KBM-7 (cell line): ENCODE results near the gene NFKB1.
A peak's percentile ranks its signal among the peaks of the same experiment; 100 is the strongest.

Experiments
- DNase-seq: peaks from one replicate; pipeline ENCODE4 v3.0.0-alpha.2; 2015
- in situ Hi-C: fragments of 300-500 bp; cut with MboI; formaldehyde crosslinking; loops from 2 replicates; pipeline ENCODE4 v1.14.3; 2020; ENCODE audit warnings: low sequenced_read_pairs, low pct_unique_long_range_greater_than_20kb, mixed read lengths

The NFKB1 gene

GRCh38 chr4:102493257-102493656 lies 7.9 kb upstream of the NFKB1 start:
- in situ Hi-C loops = no loop called here
- DNase-seq = no peak

- peak; percentile 21 for DNase-seq
- in situ Hi-C loops = no loop called here
These were observed 7.4 kb upstream of the NFKB1 start for GRCh38 chr4:102493794-102494193.

GRCh38 chr4:102494603-102495002 lies 6.6 kb upstream of the NFKB1 start:
- DNase-seq = no peak
- in situ Hi-C loops = no loop called here

GRCh38 chr4:102497986-102498385 lies 3.2 kb upstream of the NFKB1 start:
- in situ Hi-C loops = no loop called here
- no peak for DNase-seq

DNA sequence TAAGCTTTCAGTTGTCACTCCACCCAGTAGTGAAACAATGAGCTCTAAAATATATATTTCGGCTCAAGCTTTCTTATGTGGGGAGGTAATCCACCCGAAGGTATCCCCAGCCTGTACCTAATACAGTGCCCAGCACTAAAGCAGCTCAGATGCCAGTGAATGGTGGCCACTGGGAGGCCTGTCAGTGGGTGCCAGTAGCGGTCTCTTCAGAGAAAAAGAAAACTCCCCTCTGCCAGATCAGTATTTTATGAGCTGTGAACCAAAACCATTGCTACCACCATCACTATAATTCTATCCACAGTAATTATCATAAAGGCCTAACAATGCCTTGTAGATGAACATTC lies 835 bp upstream of the NFKB1 start:
- DNase-seq = no peak
- in situ Hi-C loops = no loop called here

GRCh38 chr4:102501447-102501696 lies 213 bp downstream of the NFKB1 start:
- in situ Hi-C loops = no loop called here

GRCh38 chr4:102502543-102502818 lies 1.3 kb downstream of the NFKB1 start:
- in situ Hi-C loops = no loop called here
- DNase-seq = no peak

More at GRCh38 chr4:102501447-102501696, 213 bp downstream of the NFKB1 start:
- no peak for DNase-seq

GRCh38 chr4:102503301-102503746 lies 2.2 kb downstream of the NFKB1 start:
- in situ Hi-C loops = no loop called here
- DNase-seq = peak; percentile 36

DNA sequence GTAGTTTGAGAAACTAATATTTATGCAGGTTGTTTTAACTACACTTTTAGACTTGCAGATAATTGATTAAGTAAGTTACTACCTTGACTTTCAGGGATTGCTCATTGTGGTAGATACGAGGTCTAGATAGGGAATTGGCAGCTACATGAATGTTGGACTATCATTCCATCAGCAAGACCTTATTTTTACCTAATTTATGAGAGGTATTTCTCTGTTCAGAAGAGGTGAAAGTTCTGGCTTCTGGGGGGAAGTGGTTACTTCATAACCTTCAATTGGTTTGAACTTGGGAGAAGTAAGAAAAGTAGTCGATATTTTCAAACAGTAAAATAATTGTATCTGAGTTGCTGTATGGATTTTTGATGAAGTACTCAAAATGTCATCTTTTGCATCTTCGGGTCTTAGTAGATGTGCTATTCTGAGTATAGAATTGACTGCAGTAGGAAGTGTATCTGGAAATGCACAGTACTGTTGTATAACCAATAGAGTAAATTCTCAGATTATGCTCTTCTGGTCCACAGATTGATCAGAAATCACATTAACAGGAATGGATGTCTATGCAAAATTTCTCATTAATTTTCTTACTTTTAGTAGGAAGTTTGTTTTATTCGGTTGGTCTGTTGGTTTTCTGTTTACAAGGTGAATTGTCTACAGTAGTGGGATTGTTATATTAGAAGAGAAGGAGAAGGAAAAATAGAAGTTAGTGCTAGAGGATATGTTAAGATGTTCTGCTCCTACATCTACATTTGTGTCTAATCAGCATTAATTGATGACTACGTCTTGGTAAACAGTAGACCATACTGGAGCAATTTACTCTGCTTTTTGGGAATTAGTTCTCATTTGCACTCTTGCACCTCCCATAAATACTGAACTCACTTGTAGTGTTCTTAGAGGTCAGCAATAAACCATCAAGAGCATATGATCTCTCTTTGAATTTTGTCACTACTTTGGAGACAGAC lies 3.0 kb downstream of the NFKB1 start:
- in situ Hi-C loops = no loop called here
- DNase-seq = no peak

DNA sequence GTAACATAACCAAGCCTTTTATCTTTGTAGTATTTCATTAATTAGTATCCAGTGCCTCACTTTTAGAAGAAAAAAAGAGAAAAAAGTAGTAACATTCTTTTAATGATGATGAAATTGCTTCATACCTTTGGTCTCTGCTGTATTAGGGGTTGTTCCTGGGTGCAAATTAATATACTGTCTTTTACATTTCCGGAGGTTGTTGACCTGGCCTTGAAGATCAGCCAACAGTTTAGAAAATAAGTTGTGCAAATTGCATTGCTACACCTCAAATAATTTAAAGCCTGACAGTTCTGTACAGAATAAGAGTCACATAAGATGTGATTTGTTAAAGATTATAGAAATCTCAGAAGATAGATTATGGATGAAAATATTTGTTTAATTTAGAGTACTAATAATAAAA lies 3.8 kb downstream of the NFKB1 start:
- in situ Hi-C loops = no loop called here
- no peak for DNase-seq

DNA sequence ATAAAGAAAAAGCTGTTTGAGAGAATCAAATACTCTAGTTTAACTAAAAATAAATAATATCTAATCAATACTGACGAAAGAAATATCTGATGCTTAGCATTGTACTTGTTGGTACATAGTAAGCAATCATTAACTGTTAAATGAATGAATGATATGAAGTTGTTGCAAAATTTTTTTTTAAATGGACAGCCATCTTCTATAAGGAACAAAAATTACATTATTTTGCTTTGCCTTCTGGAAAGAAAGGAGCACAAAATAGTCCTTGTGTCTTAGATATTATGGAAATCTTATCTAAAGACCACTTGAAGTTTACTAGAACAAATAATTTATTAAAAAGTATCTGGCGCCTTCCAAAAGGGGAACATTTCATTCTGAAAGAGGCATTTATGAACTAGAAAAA lies 4.5 kb downstream of the NFKB1 start:
- in situ Hi-C loops = no loop called here
- DNase-seq = no peak

- DNase-seq = no peak
- in situ Hi-C loops = no loop called here
These were observed 5.4 kb downstream of the NFKB1 start for GRCh38 chr4:102506523-102506922.

DNA sequence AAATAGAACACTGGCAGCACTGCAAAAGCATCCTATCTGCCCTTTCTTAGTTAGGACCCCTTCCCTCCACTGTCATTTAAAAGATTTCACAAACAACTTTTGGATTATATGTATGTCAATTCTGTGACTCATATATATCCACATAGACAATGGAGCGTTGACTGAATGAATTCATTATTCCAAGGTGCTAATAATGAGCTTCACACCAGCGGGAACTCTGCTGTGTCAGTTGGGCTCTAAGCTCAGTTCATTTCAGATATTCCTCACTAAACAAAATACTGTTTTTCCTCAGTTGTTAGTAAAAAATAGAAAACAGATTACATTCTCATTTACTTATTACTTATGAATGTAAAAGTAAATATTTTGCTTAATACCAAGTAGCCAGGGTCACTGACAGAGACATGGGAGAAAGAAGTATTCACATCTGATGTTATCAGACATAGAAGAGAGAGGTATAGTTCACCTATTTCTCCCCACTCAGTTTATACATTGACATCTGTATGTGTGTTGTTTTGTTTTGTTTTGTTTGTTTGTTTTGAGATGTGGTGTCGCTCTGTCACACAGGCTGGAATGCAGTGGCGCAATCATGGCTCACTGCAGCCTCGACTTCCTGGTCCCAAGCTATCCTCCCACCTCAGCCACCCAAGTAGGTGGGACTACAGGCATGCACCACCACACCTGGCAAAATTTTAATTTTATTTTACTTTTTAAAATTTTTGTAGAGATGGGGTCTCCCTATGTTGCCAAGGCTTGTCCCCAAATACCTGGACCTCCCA lies 10.9 kb downstream of the NFKB1 start:
- in situ Hi-C loops = no loop called here
- no peak for DNase-seq

- in situ Hi-C loops = no loop called here
These were observed 13.3 kb downstream of the NFKB1 start for GRCh38 chr4:102514298-102514964.

GRCh38 chr4:102517753-102518152 lies 16.6 kb downstream of the NFKB1 start:
- no peak for DNase-seq
- in situ Hi-C loops = no loop called here

More at GRCh38 chr4:102514298-102514964, 13.3 kb downstream of the NFKB1 start:
- no peak for DNase-seq

- DNase-seq = no peak
- in situ Hi-C loops = no loop called here
These were observed 17.6 kb downstream of the NFKB1 start for GRCh38 chr4:102518703-102519131.

DNA sequence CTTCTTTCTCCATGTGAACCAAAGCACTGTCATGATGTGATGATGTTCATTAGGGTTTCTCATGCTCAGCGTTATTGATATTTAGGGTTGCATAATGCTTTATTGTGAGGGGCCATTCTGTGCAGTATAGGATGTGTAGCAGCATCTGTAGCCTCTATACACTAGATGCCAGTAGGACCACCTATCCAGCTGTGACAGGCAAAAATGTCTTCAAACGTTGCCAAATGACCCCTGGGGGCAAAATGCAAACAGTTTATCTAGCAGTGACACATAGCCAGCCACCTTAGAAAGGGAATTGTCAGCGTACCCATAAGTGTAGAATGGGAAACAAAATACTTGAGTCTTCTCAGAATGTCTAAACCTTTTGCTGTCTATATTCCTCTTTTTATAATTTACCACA lies 18.8 kb downstream of the NFKB1 start:
- in situ Hi-C loops = no loop called here
- DNase-seq = no peak

DNA sequence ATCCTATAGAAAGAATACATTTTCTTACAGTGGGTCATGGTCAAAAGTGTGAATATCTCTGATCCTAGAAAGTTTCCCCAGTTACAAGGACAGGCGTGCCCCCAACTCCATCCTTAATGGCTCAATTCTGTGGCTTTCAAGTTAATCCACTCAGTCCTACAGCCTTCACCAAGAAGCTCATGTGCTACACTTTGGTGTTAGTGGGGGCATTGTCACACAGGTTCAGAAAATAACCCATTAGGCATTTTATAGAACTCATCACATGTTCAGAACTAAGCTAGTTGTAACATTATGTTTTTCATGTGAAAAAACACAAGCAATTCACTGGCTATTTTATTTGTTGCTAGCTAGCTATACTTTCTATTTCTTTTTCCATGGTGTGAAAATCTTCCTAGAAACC lies 20.4 kb downstream of the NFKB1 start:
- no peak for DNase-seq
- in situ Hi-C loops = no loop called here

- no peak for DNase-seq
- in situ Hi-C loops = no loop called here
These were observed 20.9 kb downstream of the NFKB1 start for GRCh38 chr4:102522031-102522440.

- in situ Hi-C loops = no loop called here
- no peak for DNase-seq
These were observed 23.5 kb downstream of the NFKB1 start for GRCh38 chr4:102524691-102525090.
